GM19099 (cell line): ENCODE results near the gene GAP43.

Experiments
- POLR2A ChIP-seq: IDR thresholded peaks from 3 replicates; pipeline ENCODE4 v1.6.1; 2011; ENCODE audit warnings: low read depth; ENCODE audit not compliant: insufficient read length; ENCODE audit errors: extremely low read depth

Gene GAP43

DNA sequence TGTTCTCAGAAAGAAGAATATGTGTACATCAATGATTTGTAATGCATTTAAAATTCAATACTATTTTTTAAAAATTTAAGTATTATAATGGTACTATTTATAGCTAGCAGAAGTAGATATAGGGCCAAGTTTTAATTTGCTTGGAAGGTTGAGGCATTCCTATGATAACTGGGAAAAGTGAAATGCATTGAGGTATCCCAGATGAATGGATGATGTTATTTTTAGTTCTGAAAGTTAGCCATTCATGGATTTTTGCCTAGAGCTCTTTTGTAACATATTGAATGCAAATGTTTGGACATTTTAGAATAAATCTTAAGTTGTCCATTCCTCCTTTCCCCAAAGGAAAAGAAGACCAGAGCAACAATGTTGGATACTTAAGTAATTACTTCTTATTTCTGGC, 47.6 kb downstream of the GAP43 start:
- no peak for TF ChIP-seq POLR2A

DNA sequence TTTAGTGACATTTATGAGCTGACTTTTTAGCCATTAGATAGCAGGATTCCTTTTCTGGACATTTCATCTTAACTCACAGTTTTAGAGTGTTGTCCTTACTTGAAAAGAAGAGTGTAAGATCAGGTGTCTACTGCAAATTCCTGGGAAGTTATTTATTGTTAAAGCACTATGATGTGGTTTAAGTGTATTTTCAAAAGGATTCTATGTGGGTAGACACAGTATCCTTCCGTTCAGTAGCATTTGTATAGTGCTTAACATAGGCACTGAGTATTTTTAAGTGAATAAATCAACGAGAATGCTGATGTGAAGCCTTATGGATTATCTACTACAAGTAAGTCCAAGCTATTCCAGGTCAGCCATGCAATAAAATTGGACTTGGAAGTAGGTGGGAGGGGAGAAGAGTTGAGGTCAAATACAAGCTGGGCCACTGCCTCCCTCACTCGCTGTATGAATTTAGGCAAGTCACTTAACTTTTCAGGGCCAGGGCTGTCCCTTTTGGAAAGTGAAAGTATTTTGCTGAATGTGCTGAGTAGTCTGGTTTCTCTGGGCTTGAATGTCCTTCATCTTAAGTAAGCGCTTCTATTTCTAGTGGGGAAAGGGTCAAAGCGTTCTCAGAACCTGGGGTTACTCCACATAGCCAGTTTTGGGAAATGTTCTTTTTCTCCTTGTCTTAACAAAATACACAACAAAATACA, 48.6 kb downstream of the GAP43 start:
- no peak for TF ChIP-seq POLR2A

DNA sequence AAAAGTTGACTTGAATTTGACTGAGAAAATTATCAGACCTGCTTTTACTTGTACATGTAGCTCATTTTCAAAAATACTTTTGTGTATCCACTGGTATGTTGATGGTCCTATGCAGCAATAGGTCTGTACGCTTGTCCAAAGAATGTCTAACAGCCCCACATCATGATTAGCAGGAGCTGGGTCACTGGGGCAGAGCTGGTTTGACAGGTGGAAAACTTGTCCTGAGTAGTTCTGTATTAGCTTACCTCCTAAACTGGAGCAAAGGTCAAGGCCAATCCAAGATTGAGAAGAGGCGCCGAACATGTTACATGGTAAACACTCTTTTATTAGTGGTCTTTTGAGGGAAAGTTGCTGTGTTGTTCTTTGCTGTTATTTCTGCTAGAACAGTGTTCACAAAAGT, 50.6 kb downstream of the GAP43 start:
- TF ChIP-seq POLR2A, result no peak

DNA sequence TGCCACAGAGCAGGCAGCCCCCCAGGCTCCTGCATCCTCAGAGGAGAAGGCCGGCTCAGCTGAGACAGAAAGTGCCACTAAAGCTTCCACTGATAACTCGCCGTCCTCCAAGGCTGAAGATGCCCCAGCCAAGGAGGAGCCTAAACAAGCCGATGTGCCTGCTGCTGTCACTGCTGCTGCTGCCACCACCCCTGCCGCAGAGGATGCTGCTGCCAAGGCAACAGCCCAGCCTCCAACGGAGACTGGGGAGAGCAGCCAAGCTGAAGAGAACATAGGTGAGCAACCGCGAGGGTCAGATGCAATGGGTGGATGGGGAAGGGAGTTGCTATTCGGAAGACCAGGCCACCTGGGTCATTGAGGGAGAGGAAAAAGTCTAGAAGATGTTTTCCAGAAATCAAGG, 53.0 kb downstream of the GAP43 start:
- TF ChIP-seq POLR2A, result no peak

DNA sequence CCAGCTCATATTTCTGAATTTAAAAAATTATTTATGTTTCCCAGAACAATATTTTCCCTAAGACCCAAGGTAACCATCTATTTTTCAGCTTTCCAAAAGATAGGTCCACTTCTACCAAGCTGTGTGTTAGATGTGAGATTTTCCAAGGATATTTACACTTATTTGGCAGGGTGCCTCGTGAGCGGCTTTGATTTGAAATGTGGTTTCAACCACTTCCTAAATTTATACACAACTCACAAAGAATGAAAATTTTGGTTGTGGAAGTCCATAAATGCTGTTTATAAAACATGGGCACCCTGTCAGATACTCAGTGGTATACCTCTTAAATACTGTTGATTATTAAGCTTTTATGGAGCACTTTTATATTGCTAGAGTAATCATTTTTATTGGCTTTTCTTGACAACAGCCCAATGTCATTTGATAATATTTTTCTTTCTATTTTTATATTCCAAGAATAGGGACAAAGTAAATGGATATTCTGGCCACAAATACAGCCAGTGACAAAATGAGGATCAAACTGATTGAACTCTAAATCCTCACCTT, 57.6 kb downstream of the GAP43 start:
- TF ChIP-seq POLR2A, result no peak

DNA sequence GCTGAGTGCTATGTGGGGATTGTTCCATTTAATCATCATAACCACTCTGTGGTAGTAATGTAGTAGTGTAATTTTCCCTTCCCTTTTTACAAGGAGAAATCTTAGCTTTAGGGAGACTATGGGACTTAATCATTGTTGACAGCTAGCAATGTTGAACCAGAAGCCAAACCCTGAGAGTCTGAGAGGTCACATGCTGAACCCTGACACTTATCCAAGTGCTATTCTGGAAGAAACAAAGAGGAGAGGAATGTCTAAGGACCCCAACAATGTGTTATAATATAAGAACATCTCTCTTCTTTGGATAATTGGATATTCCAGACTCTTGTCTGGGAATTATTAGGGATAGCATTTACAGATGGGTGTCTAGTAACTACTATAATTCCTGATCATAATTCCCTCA, 58.4 kb downstream of the GAP43 start:
- TF ChIP-seq POLR2A, result no peak

DNA sequence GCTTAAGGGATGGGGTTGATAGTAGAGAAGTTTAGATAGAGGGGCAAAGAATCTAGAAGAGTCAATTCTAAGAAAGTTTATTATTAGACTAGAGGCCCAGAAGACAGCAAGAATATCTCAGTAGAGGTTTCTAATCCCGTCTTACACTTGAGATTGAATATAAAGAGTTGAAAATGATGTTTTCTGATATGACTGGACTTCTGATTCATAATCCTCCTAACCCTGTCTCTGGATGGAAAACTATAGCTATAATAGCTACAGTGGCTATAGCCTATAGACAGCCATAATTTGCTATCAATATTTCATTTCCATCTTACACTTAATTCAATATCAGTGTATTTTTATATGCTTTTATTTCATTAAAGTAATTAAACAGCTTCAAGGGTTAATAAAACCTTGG, 60.0 kb downstream of the GAP43 start:
- no peak for TF ChIP-seq POLR2A

DNA sequence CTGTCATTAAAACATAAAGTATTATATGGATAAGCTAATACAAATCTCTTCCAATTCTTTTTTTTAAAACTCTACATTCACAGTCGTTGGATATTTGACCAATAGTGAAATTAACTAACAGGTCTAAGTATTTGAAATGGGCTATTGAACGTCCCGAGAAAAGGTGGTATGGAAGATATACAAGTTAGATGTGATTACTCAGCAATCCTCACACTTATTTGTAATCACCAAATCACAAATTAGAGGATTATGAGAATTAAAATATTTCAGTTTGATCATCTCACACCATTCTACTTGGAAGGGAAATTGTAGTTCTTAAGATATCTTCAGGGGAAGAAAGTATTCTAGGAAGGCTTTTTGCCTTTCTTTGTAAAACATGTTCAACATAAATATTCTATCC, 60.5 kb downstream of the GAP43 start:
- TF ChIP-seq POLR2A, result no peak

DNA sequence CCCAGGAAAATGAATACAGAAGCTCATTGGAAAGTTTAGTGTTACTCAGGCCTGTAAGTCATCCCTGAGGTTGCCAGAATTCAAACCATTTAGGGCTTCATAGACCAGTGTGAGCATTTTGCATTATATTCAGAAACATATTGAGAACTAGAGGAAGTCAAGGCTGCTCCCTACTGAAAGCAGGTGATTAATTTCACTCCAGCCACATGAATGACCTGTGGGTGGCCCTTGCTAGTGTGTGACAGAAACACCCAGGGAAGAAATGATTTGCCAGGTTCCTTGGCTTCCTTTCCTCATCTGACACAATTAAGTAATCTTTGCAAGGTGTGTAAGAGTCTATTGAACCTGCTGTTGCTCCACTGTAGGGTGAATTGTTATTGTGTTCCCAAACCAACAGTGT, 61.8 kb downstream of the GAP43 start:
- no peak for TF ChIP-seq POLR2A

DNA sequence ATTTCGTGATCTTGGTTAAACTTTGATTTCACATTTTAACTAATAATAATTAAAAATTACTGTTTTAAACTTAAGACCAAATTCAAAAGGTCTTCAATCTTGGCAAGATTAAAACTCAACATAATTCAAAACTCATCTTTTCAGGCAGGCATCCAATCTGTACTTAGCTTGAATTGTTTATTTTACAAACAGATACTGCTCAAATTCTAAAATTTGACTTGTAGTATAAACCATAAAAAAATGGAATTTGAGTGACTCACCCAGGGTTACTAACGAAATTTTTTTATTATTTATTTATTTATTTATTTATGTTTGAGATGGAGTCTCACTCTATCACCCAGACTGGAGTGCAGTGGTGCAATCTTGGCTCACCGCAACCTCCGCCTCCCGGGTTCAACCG, 64.4 kb downstream of the GAP43 start:
- TF ChIP-seq POLR2A, result no peak

DNA sequence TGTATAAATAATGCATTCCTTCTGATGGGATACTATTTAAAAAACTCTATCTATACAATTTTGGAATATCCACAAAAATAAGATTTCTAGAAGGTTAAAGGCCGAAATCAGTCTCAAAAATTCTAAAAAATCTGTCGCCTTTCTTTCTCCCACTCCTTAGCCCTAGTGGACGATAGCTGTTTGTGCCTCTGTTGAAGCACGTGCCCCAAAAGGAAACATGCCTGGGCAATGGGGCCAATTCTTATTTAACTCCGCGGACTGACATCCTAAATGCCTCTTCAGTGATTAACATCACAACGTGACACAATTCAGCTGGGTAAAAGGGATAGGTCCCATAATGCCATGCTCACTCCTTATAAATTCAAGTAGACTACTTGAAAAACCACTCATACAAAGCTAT, 65.1 kb downstream of the GAP43 start:
- TF ChIP-seq POLR2A, result no peak

DNA sequence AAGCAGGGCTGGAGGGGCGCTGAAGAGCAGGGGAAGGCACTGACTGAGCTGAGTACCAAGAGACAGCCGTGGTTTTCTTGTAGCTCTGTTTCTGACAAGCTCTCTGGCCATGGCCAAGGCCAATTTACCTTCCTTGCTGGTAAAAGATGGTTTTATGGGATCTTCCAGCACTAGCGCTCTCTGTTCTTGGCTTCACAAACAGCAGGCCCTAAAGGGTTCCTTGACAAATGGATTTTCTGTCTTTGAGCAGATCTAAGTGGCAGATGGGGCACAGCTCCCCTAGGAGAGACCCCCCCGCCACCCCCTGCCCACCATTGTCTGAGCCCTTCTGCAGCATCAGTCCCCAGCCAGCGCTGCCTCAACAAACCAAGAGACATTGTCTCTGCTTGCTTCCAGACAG, 66.6 kb downstream of the GAP43 start:
- TF ChIP-seq POLR2A, result no peak

DNA sequence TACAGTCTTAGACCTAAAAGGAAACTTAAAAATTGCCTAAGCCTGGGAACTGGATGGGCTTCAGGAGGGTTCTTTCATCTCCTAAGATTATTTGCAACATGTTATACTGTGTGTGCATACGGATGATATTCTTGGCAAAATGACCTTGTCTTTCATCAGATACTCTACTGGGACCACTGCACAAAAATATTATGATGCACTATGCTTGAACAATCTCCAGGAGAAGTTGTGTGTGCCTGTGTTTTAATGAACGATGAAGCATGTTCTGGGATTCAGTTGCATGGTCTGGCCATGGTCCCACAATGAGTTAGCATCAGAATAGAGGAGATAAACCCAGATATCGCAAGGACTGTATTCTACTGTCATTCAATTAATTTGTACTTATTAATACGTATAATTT, 68.7 kb downstream of the GAP43 start:
- no peak for TF ChIP-seq POLR2A

DNA sequence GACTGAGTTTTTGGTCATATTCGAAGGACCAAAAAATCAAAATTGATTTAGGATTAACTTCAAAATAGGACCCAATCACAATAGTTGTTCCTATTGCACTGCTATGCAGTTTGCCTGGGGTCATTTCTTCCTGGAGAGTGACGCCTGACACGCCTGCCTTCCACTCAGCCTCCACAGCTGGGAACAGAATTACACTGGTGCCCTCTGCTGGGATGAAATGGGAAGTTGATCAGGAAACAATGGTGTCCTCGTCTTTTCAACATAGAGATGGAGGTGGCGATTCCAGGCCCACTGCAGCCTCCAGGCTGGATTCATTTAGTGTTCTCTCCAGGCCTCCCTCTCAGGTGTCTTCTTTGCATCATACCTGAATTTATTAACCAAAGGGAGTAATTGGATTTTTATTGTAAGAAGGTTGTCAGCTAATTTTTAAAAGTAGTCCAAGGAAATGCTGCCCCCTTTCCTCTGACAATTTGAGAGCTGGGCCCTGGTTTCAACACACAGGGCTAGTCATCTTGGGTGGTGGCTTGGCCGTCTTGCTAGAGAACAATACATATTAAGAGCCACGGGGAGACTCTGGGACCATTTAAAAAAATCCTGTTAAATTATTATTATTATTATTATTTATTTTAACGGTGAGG, 69.7 kb downstream of the GAP43 start:
- no peak for TF ChIP-seq POLR2A

DNA sequence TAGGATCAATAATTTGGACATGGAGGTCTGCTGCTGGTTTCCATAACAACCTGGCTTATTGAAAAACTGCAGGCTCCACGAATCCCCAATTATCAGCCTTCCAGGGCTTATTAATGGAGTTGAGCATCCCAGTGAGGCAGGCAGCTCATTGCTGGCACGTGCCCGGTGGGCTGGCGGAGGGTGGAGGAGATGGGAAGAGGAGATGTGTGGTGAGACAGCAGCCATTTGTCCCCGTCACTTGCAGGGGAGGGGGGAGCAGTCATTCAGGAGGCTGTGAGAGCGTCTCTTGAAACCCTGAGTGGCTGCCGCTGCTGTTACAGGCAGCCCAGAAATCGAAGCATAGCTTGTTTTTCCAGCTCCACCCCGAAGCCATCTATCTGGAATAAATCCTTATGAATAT, 70.6 kb downstream of the GAP43 start:
- TF ChIP-seq POLR2A, result no peak

DNA sequence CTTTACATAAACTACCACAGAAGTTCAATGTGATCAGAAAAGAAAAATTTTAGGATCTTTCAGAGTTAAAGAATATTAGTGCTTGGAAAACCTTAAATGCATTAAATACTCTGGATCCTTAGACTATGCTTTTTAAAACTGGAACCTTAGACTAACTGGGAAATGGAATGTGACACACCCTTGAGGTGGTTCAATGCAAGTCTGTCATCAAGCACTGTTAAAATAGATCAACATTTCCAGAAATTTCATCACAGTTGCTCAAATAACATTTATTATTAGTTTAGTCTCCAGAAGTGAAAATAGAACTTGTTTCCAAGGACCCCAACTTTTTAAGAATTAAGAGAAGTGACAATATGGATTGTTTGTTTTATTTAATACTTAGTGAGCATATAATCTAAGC, 71.8 kb downstream of the GAP43 start:
- TF ChIP-seq POLR2A, result no peak
